ENCODE data around the gene MTAP. TPM values are rescaled to one million over a fixed set of nuclear protein-coding genes. Genes with fewer than 3 reads are reported as not detected.

MTAP gene
- total and polyA plus RNA-seq, 7 donors, result 4.3 to 16.6 (median 14.8) TPM

DNA sequence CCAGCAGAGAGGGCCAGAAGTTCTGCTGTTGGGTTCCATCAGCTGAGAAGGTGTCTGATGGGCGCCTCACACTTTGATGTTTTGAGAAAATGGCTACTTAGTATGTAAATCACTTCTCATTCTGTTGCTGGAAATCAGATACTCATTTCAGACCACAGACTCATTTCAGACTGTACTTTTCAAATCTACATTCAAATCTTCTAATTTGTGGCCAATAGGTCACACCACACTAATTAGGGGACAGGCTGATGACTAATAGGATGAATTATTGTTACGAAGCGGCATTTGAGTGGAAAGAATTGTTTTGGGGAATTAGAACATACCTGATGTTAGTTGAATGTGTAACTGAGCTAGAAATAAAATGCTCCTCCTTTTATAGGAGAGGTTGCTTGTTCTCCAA, 13.2 kb downstream of the MTAP start:
- Histone ChIP-seq H3K4me1 (no peaks in the 10 kb centered on the region), H3K36me3 (ENCODE audit: insufficient read depth in 1 of 2, low read depth in 1 of 2) (peaks cover 4 to 54% of the 10 kb centered on the region in 2 donors), H3K4me3 (no peak overlapping the region), H3K27me3 (ENCODE audit: insufficient read depth in 3 of 3, low read length in 2 of 3) (no peaks in the 10 kb centered on the region), H3K9me3 (no peaks in the 10 kb centered on the region), H3K27ac (no peak overlapping the region)
- WGBS, 3 donors, result 92 to 99% (median 96%) methylated on average over 3 of the region's 3 CpGs
- intact Hi-C loops (cut with DNase I), result loop anchor here in 1 of 2 donors (10.0 kb wide), 1 partner anchor 219 kb away; no protein-coding TSS in a partner anchor
- TF ChIP-seq, protein P1, sequence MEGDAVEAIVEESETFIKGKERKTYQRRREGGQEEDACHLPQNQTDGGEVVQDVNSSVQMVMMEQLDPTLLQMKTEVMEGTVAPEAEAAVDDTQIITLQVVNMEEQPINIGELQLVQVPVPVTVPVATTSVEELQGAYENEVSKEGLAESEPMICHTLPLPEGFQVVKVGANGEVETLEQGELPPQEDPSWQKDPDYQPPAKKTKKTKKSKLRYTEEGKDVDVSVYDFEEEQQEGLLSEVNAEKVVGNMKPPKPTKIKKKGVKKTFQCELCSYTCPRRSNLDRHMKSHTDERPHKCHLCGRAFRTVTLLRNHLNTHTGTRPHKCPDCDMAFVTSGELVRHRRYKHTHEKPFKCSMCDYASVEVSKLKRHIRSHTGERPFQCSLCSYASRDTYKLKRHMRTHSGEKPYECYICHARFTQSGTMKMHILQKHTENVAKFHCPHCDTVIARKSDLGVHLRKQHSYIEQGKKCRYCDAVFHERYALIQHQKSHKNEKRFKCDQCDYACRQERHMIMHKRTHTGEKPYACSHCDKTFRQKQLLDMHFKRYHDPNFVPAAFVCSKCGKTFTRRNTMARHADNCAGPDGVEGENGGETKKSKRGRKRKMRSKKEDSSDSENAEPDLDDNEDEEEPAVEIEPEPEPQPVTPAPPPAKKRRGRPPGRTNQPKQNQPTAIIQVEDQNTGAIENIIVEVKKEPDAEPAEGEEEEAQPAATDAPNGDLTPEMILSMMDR (IDR thresholded peaks at IDR 0.05), result no peak
- ATAC-seq, result no peak
- no peak for DNase-seq

DNA sequence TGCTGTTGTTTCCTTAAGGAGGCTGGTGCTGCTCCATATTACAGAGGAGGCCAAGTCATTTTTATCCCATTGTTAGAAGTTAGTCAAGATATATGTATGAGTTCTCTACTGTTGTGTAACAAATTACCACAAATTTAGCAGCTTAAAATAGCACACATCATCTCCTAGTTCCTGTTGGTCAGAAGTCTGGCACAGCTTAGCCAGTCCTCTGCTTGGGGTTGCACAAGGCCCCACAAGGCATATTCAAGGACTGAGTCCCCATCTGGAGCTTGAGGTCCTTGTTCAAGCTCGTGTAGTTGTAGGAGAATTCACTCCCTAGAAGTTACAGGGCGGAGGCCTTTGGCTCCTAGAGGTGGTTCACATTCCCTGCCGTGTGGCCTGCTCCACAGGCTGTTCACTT, 14.7 kb downstream of the MTAP start:
- Histone ChIP-seq H3K4me3 (no peak overlapping the region), H3K36me3 (ENCODE audit: insufficient read depth in 1 of 2, low read depth in 1 of 2) (peaks cover 4 to 52% of the 10 kb centered on the region in 2 donors), H3K27ac (no peak overlapping the region), H3K27me3 (ENCODE audit: insufficient read depth in 3 of 3, low read length in 2 of 3) (no peaks in the 10 kb centered on the region), H3K9me3 (no peaks in the 10 kb centered on the region), H3K4me1 (no peaks in the 10 kb centered on the region)
- TF ChIP-seq, protein P1 (IDR thresholded peaks at IDR 0.05), result no peak
- intact Hi-C loops (cut with DNase I), result loop anchor here in 1 of 2 donors (10.0 kb wide), 1 partner anchor 218 kb away; no protein-coding TSS in a partner anchor
- peak; percentile 37 to 85 (median 74) for ATAC-seq
- WGBS, 3 donors, result 76 to 82% (median 77%) methylated on average over 3 of the region's 3 CpGs
- DNase-seq, result no peak

GRCh38 chr9:21825637-21826036, 23.2 kb downstream of the MTAP start:
- peaks cover 0 to 52% of the 10 kb centered on the region in 2 donors for H3K36me3 ChIP-seq (ENCODE audit: insufficient read depth in 1 of 2, low read depth in 1 of 2)
- intact Hi-C loops (cut with DNase I), result loop anchor here in 1 of 2 donors (10.0 kb wide), 1 partner anchor 149 kb away; no protein-coding TSS in a partner anchor
- WGBS, 3 donors, result 97 to 98% (median 98%) methylated on average over 2 of the region's 2 CpGs
- ATAC-seq (no peak), DNase-seq (no peak)
- TF ChIP-seq, protein P1 (IDR thresholded peaks at IDR 0.05), result no peak
- no peak overlapping the region for H3K4me3 ChIP-seq
- no peaks in the 10 kb centered on the region for H3K4me1 ChIP-seq
- no peaks in the 10 kb centered on the region for H3K27me3 ChIP-seq (ENCODE audit: insufficient read depth in 3 of 3, low read length in 2 of 3)
- H3K9me3 ChIP-seq, result no peaks in the 10 kb centered on the region
- no peak overlapping the region for H3K27ac ChIP-seq

DNA sequence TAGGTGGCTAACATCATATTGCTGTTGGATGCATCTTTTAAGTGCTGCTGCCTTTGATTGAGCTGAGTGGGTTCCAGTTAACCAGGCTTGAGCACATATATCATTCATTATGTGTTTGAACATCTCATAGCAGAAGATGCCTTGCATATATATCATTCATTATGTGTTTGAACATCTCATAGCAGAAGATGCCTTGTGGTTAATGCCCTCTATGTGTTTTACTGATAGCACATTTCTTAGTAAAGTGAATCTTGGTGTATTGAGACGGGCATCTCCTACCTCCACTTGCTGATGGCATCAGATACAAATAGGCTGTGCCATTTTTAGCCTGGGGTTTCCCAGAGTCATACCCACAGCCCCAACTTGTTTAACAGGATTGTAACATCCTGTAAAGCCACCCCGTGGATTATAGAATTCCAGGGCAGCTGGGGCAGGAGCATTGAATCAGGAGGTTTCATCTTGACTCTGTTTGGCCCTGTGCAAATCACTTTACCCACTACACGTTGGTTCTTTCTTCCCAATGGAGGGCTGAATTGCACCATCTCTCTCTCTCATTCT, 26.5 kb downstream of the MTAP start:
- WGBS, 3 donors, result 63 to 81% (median 68%) methylated on average over 3 of the region's 3 CpGs
- Histone ChIP-seq H3K36me3 (ENCODE audit: insufficient read depth in 1 of 2, low read depth in 1 of 2) (peaks cover 0 to 62% of the 10 kb centered on the region in 2 donors), H3K4me3 (no peak overlapping the region), H3K4me1 (peaks cover 13% of the 10 kb centered on the region), H3K9me3 (no peaks in the 10 kb centered on the region), H3K27me3 (ENCODE audit: insufficient read depth in 3 of 3, low read length in 2 of 3) (no peaks in the 10 kb centered on the region), H3K27ac (no peak overlapping the region)
- ATAC-seq (no peak), DNase-seq (no peak)
- intact Hi-C loops (cut with DNase I), result loop anchor here in 1 of 2 donors (10.0 kb wide), 1 partner anchor 146 kb away; no protein-coding TSS in a partner anchor
- TF ChIP-seq, protein P1 (IDR thresholded peaks at IDR 0.05), result no peak

DNA sequence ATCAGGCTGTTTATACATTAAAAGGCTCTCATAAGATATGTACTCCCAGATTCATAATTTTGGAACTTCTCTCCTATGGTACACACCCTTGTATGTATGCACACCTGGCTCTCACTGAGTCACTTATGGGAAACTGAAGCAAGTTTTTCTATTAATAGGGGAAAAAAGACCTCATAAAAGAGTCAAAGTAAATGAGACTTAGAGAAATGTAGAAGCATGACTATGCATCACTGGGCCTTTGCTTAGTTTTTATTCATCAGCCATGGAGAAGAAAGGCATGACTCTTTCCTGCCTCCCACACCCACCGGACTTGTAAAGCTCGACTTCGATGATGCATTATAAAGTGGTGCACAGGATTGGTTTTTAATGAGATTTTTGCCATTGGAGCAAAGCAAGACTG, 28.2 kb downstream of the MTAP start:
- TF ChIP-seq, protein P1 (IDR thresholded peaks at IDR 0.05), result no peak
- H3K4me3 ChIP-seq, result no peak overlapping the region
- intact Hi-C loops (cut with DNase I), result no loop called here
- ATAC-seq, result no peak
- no peaks in the 10 kb centered on the region for H3K27me3 ChIP-seq (ENCODE audit: insufficient read depth in 3 of 3, low read length in 2 of 3)
- peaks cover 0 to 68% of the 10 kb centered on the region in 2 donors for H3K36me3 ChIP-seq (ENCODE audit: insufficient read depth in 1 of 2, low read depth in 1 of 2)
- peaks cover 13% of the 10 kb centered on the region for H3K4me1 ChIP-seq
- 80 to 91% (median 81%) methylated on average over 3 of the region's 3 CpGs for WGBS, 3 donors
- H3K27ac ChIP-seq, result no peak overlapping the region
- H3K9me3 ChIP-seq, result no peaks in the 10 kb centered on the region
- no peak for DNase-seq
